Esophagus squamous epithelium (tissue), 4 donors: ENCODE results near the gene ADTRP.

Experiments
- CTCF ChIP-seq, 6 experiments: fragments of 450-650 bp in 4 of 6; fragments of 200-600 bp in 2 of 6; sonication (generic) in 2 of 6; IDR thresholded peaks; one replicate each; pipeline ENCODE4 v1.5.1; 2016 to 2019; ENCODE audit warnings: antibody characterized with exemption in 6 of 6, mild to moderate bottlenecking in 4 of 6, moderate library complexity in 4 of 6
- POLR2A ChIP-seq, 4 donors: fragments of 450-650 bp; IDR thresholded peaks; one replicate each; pipeline ENCODE4 v1.6.1; 2017; ENCODE audit warnings: antibody characterized with exemption in 4 of 4, mild to moderate bottlenecking in 4 of 4, moderate library complexity in 3 of 4

DNA sequence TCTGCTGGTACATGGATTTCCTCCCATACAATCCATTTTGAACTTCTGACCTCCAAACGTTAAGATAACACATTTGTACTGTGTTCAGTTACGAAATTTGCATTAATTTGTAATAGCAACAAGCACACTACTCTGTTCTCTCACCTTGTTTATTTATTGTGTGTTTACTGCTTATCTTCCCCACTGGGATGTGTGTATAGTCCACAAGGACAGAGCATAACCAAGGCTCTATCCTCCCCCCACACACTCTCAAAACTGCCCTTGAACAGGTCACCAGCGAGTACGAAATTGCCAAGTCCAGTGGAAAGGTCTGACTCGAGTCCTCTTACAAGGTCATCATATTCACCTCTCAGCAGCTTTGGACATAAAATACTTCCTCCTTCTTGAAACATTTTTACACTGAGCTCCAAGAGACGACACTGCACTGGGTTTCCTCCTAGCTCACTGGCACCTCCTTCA, 18.6 kb downstream of the ADTRP start:
- TF ChIP-seq CTCF (IDR thresholded peaks at IDR 0.05) (no peak), POLR2A (IDR thresholded peaks at IDR 0.05) (no peak)
